Stimulated activated CD4-positive, alpha-beta T cell treated with anti-CD3 and anti-CD28 coated beads, Interleukin-15, amount 100 ng/mL, for 1 hour (primary cell): ENCODE results near the gene CPZ.
"Not testable (repeated sequence)": the region's sequence is repeated elsewhere in the genome, so short reads cannot be mapped to it uniquely, and the experiment has no call there.

ENCODE experiments used
- DNase-seq, 2 donors: peaks; one replicate each; pipeline ENCODE4 v3.0.0-alpha.2; 2020; ENCODE audit warnings: low read depth in 1 of 2, low spot score in 1 of 2

CPZ gene

DNA sequence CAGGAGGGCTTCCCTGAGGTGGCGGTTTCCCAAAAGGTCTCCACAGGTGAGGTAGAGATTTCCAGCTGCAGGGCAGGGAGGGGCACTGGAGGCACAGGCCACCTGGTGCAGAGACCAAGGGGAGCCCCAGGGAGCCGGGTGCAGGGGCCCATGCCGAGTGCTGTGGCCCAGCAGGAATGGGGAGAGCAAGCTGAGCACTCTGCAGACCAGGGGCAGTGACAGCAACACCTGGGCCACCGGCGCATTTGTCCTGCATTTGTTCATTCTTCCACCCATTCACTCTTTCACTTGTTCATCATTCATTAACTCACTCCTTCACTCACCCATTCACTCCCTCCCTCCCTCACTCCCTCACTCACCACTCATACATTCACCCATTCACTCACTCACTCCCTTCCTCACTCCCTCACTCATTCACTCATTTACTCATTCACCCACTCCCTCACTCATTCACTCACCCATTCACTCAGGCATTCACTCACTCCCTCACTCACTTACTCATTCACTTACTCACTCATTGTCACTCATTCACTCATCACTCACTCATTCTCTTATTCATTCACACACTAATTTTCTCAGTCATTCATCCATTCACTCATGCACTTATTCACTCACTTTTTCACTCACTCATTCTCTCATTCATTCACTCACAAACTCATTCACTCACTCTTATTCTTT, 16.3 kb downstream of the CPZ start:
- no peak for DNase-seq

DNA sequence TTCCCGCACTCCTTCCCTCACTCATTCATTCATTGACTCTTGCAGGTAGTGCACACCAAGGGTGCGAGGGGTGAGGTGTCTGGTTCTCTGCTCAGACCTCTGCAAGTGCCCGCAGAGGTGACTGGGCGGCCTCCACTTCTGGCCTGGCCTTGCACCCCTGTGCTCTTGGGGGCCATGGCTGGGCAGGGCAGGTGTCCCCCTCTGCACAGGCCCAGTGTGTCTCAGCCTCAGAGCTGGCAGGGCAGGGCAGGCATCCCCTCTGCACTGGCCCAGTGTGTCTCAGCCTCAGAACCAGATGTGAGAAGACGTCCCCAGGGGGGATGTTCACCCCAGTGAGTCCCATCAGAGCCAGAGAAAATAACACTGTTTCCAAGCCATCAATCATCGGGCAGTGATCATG, 16.8 kb downstream of the CPZ start:
- no peak for DNase-seq

DNA sequence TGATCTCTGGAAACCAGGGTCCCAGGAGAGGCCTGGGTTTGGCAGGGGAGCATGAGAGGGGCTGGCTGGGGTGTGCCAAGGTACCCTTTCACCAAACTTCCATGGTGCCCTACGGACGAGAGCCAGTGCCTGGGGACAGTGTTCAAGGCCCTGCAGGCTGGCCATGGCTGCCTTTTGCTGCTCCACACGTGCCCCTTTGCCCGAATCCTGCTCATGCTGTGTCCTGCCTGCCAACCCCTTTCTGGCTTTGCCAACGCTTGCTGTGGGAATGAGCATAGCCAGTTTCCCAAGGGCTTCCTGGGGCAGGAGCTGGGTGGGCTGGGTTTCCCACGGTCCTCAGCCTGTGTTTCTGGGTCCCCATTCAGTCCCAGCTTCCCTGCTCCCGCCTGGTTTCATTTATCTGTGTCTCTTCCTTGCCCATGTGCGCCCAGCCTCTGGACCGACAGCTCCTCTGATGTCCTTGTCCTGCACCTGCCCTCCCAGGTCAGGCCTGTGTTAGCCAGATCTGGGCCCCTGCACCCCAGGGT, 17.3 kb downstream of the CPZ start:
- DNase-seq, result no peak

DNA sequence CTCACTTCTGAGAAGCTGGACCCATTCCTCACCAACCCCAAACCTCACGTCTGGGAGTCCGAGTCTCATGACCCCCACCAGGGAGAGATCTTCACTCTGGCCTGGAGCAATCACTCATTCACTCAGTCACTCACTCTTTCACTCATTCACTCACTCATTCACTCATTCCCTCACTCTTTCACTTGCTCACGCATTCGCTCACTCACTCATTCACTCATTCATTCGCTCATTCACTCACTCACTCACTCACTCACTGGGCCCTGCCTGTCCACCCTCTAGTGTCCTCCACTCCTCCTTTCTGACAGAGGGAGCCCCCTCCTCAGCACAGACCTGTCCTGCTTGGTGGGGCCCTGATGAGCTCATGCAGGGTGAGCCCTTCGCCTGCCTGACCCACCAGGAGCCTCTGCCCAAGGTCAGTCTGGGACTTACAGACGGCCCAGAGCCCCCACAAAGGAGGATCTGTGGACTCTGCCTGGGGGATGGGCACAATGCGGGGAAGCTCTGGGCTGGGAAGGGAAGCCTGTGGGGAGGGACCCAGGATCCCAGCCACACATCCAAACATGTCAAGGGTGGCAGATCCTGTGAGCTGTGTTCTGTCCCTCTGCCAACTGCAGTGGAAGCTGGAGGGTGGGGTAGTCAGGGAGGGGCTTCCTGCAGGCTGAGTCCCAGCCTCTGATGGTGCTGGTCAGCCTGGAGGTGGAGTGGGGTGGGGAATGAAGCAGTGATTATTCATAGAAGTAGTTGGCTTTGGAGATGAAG, 18.5 kb downstream of the CPZ start:
- no peak for DNase-seq

DNA sequence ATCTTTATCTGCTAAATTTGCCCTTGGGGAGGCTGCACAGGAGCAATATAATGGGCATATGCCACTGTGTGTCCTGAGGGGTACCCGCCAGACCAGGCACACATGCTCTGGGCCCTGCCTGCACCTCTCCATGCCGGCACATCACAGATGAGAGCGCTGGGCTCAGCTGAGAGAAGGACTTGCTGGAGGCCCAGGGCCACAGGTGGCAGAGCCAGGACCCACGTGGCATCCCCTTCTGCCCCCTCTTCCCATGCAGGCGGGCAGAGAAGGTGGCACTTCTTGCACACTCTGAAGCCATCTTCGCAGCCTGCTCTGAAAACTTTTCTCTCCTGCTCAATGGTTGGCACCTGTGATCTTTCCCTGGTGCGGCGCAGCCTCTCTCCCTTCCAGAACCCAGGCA, 20.1 kb downstream of the CPZ start:
- DNase-seq, result no peak

DNA sequence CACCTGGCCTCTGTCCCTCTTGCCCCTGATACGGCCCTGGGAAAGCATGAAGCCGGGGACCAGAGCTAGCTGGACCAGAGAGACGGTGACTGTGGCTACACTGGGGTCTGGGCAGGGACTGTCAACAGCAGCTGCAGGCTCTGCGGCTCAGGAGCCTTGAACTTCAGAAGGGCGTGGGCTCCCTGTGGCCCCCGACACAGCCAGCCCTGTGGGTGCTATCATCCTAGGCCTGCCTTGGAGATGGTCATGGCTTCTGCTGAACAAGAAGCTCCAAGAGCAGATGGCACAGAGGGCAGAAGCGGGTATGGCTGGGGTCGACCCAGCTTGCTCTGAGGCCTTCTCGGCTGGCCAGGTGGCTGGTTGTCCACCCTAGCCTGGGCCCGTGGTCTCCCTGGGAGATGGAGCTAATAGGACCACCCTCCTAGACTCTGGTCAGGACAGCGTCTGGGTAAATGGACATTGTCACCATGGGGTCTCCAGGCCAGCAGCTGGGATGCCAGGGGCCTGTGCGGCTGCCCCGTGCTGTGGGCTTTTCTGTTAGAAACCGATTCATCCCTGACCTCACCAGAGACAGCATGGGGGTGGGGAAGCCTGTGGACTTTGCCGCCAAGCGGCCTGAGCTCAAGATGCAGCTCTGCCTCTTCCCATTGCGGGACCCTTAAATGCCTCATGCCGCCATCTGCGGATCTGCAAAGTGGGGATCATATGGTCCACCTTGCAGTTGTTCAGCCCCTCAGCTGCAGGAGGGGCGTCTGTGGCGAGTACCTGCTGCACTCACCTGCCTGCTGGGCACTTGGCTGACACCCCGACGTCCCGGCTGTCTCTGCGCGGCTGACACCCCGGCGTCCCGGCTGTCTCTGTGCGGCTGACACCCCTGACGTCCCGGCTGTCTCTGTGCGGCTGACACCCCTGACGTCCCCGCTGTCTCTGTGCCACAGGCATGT, 21.1 kb downstream of the CPZ start:
- DNase-seq, result no peak

DNA sequence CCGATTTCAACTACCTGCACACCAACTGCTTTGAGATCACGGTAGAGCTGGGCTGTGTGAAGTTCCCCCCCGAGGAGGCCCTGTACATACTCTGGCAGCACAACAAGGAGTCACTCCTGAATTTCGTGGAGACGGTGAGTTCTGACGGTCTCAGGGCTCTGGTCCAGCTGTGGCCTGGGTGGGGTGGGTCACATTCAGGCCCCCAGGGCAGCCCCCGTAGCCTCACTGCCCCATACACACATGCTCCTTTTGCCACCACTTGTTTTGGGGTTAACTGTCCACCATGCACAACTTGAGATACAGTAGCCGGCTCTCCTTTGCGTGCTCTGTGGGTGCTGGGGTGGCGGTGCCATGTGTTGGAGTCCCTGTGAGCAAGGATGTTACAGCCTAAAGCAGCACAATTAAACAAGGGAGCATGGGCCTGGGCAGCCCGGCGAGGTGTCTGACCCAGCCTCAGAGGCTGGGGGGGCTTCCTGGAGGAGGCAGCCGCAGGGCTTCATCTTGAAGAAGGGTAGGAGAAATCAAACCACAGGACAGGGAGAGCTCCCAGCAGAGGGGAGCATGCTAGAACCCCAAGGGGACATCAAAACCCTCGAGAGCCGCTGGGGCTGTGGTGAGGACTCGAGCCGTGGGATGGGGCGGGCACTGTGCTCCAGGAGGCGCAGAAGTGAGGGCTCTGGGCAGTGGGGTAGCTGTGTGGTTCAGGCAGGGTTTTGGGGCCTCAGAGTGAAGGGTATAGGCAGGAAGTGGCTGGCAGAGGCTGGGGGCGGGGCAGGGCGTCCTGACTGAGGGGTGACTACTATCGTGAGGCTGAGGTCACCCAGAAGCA, 22.0 kb downstream of the CPZ start:
- DNase-seq, result no peak

DNA sequence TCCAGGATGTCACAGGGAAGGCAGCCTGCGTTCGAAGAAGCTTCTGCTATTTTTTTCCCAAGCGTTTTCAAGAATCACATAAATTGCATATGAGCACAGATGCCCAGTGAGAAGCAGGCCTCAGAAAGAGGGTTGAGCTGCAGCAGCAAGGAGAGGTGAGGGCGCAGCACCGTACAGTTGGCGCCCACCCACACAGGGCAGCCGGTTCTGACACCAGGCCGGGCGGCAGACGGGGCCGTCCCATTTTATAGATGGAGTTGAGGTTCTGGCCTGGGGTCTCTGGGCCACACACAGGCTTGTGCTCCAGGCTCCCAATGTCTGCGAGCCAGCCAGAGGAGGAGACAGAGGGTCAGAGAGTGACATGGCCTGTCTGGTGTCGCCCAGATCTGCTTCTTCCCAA, 22.8 kb downstream of the CPZ start:
- no peak for DNase-seq

DNA sequence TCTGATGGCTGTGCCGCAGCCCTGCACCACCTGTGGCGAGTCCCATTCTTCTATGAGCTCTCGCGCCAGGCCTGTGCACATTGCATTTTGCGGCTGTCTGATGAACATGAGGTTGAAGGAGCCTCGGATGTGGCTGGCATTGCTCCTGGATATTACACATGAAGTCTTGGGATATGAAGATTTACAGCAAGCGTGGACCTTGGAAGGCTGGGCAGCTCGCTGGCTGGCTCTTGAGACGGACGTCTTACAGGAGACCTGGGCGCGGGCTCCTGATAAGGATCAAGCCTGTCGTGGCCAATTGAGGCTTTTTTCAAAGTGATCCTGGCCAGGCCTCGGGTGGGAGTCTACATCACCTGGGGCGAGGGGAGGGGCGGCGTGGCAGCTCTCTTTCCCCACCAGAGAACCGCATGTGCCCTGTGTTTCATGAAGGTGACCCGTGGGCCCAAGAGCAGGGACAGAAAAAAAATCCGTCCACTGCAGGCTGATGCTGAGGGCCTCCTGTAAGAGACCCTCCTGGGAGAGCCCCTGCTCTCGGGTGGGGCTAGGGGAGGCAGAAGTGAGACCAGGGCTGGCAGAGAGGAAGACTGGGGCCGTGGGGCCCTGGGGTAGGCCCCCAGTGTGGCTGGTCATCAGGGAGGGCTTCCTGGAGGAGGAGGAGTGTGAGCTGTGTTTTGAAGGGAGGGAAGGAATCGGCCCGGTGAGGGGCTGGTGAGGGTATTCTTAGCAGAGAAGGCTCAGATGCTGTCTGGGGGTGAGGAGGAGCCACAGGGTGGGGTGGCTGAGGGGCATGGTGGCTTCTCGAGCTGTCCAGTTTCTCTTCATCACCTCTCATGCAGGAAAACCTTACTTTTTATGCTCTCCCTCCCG, 23.6 kb downstream of the CPZ start:
- DNase-seq, result no peak

DNA sequence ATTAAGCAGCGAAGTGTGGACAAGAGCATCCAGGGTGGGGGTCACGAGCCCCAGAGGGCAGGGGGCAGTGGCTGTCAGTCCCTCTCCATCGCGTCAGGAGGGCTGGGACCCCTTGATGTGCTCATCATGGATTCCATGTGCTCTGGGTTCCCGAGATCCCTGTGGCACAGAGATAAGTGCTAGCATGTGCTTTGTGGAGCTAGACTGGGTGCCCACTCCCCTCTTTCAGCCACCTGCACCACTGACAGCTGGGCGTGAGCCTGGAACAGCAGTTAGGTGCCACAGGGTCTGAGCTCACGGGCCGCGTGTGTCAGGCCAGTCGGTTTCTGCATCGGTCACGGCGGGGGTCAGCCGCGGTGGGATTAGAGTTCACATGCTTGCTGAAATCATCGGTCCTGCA, 24.3 kb downstream of the CPZ start:
- no peak for DNase-seq

DNA sequence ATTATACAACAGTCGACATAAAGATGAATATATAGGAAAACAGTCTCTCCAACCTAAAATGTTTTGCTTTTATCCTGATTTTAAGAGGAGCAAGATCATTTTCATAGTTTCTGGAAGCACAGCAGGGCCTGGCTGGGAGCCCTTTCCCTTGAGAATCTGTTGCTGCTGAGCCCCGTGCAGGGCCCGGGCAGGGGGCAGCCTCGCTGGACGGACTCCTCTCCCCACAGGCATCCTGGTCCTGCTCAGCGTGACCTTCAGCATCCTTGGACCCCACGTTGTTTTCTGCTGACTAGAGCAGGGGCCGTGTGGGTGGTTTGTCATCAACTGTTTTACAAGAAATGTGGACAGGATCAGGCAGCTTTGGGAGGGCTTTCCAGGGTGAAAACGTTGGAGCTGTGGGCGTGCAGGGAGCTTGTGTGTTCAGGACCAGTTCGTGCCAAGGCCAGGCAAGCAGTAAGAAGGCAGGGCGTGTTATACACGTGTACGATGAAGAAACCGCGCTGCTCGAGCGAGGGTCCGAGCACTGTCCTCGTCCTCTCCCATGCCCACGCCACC, 25.0 kb downstream of the CPZ start:
- DNase-seq, result no peak

DNA sequence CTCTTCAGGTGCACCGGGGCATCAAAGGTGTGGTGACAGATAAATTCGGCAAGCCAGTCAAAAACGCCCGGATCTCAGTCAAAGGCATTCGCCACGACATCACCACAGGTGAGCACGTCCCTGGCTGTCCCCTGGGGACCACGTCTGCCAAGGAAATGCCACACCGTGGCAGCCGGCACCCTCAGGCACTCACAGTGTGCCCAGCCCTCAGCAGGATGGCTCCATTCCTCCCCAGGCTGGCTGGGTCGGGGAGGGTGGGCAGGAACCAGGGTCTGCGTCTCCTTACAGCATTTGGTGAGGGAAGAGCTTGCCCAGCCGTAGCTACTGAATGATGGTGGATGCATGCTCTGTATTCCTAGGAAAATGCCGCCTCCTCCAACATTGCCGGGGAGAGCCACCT, 25.9 kb downstream of the CPZ start:
- DNase-seq, result no peak

DNA sequence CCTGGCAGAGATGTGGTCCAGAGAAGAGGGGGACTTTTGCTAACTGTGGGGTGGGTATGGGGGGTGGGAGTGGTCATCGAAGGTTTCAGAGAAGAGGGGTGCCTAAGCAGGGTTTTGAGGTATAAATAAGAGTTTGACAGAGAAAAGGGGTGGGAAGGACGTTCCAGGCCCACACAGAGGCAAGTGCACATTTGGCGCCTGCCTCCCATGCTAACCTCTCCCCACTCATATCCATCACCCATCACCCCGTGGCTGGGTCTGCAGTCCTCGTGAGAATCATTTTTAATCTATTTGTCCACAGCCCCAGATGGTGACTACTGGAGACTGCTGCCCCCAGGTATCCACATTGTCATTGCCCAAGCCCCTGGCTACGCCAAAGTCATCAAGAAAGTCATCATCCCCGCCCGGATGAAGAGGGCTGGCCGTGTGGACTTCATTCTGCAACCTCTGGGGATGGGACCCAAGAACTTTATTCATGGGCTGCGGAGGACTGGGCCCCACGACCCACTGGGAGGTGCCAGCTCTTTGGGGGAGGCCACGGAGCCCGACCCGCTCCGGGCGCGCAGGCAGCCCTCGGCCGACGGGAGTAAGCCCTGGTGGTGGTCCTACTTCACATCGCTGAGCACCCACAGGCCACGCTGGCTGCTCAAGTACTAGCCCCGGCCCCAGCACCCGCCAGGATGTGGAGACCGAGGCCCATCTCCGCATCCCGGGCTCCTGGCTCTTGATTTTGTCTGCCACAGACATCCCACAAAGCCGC, 26.6 kb downstream of the CPZ start:
- DNase-seq, result no peak

DNA sequence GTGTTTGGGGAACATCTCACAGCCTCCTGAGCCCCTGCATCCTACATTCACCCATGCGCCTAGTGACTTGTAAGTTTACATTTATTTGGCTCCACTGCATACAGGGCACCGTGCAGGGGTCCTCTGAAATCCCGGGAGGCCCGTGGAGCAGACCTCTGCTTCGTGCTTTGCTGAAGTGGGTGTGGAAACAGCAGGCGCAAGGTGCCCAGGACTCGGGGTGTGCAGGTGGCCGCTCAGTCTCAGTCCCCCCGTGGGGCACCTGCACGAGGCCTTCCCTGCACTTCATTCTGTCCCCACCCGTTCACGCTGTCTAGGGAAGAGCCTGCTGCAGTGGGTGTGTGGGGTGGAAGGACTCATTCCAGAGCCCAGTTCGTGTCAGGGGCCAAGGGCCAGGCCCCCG, 28.6 kb downstream of the CPZ start:
- DNase-seq, result not testable (repeated sequence)

DNA sequence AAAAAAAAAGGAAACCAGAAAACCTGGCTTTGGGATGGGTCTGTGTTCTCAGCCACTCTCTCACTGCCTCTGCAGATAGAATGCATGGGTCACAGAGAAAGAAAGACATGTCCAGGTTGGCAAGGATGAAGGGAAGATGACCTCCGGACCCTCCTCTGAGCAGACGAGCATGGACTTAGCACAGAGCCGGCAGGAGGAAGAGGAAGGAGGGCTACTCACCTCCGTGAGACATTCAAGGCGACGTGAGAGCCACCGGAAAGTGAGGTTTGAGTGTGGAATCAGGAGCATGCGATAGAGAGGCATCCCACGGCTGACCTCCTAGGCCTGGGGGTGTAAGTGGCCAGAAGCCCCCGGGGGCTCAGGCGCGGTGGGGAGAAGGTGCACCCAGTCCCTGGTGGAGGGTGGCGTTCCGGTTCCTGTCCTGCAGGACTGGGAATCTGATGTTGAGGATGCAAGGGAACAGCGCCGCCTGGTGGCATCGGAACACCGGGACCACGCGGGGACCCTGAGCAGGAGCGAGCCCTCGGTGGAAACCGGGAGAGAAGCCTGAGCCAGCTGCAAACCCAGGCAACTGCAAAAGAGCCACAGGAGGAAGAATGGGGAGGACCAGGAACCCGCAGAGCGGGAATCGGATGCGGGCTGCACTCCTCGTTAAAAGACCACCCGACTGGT, 32.2 kb downstream of the CPZ start:
- not testable (repeated sequence) for DNase-seq

DNA sequence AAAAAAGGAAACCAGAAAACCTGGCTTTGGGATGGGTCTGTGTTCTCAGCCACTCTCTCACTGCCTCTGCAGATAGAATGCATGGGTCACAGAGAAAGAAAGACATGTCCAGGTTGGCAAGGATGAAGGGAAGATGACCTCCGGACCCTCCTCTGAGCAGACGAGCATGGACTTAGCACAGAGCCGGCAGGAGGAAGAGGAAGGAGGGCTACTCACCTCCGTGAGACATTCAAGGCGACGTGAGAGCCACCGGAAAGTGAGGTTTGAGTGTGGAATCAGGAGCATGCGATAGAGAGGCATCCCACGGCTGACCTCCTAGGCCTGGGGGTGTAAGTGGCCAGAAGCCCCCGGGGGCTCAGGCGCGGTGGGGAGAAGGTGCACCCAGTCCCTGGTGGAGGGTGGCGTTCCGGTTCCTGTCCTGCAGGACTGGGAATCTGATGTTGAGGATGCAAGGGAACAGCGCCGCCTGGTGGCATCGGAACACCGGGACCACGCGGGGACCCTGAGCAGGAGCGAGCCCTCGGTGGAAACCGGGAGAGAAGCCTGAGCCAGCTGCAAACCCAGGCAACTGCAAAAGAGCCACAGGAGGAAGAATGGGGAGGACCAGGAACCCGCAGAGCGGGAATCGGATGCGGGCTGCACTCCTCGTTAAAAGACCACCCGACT, 37.8 kb downstream of the CPZ start:
- not testable (repeated sequence) for DNase-seq

DNA sequence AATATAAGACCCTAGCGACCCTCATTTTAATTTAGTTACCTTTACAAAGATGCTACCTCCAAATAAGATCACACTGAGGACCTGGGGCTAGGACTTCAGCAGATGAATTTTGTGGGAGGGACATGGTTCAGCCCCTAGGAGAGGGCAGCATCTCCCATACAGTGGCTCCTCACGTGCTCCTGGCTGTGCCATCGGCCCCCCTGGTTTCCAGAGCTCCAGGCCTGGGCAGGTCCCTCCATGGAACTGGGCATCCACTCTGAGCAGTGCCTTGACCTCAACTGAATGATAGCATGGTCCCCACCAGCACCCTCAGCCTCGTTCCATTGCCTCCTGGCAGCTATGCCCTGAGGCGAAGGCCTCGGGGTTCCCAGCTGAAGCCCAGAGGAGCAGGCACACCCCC, 39.3 kb downstream of the CPZ start:
- DNase-seq, result not testable (repeated sequence)

DNA sequence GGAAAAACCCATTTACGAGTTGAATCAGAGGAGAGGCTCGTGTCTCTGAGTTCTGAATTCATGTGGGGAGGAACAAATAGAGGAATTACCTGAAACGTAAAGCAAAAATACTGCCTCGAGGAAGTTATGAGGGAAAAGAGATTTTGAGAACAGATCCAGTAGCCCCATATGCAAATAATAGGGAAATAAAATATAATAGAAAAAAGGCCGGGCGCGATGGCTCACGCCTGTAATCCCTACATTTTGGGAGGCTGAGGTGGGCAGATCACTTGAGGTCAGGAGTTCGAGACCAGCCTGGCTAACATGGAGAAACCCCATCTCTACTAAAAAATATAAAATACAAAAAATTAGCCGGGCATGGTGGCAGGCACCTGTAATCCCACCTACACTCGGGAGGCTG, 42.2 kb downstream of the CPZ start:
- not testable (repeated sequence) for DNase-seq
